ENCODE measurements around the gene CCDC88B. TPM values are rescaled to one million over a fixed set of nuclear protein-coding genes. Genes with fewer than 3 reads are reported as not detected.
"Not testable (repeated sequence)": the region's sequence is repeated elsewhere in the genome, so short reads cannot be mapped to it uniquely, and the experiment has no call there.

The CCDC88B gene
- total RNA-seq, 1 donor: 1.2 TPM

- no peak for DNase-seq (ENCODE audit: low read depth)
- no peak for TF ChIP-seq CTCF (IDR thresholded peaks at IDR 0.05; ENCODE audit: insufficient read depth, low read length)
- H3K4me3 ChIP-seq (ENCODE audit: low read depth, low read length): no peak overlapping the region
Observed at GRCh38 chr11:64323373-64323772, 16.6 kb upstream of the CCDC88B start.

GRCh38 chr11:64323984-64324383 lies 16.0 kb upstream of the CCDC88B start:
- H3K4me3 ChIP-seq (ENCODE audit: low read depth, low read length); DNase-seq (ENCODE audit: low read depth): not testable (repeated sequence)

- DNase-seq (ENCODE audit: low read depth): no peak
- no peak for TF ChIP-seq CTCF (IDR thresholded peaks at IDR 0.05; ENCODE audit: insufficient read depth, low read length)
- H3K4me3 ChIP-seq (ENCODE audit: low read depth, low read length): no peak overlapping the region
Observed at GRCh38 chr11:64324692-64325469, 15.1 kb upstream of the CCDC88B start.

GRCh38 chr11:64327375-64327774 lies 12.6 kb upstream of the CCDC88B start:
- no peak for TF ChIP-seq CTCF (IDR thresholded peaks at IDR 0.05; ENCODE audit: insufficient read depth, low read length)
- H3K4me3 ChIP-seq (ENCODE audit: low read depth, low read length): no peak overlapping the region
- DNase-seq (ENCODE audit: low read depth): no peak

GRCh38 chr11:64327993-64328392 lies 12.0 kb upstream of the CCDC88B start:
- no peak for TF ChIP-seq CTCF (IDR thresholded peaks at IDR 0.05; ENCODE audit: insufficient read depth, low read length)
- no peak for DNase-seq (ENCODE audit: low read depth)
- H3K4me3 ChIP-seq (ENCODE audit: low read depth, low read length): no peak overlapping the region

GRCh38 chr11:64330888-64331287 lies 9.1 kb upstream of the CCDC88B start:
- DNase-seq (ENCODE audit: low read depth): no peak
- no peak overlapping the region for H3K4me3 ChIP-seq (ENCODE audit: low read depth, low read length)
- TF ChIP-seq CTCF (IDR thresholded peaks at IDR 0.05; ENCODE audit: insufficient read depth, low read length): no peak

GRCh38 chr11:64331569-64332371 lies 8.2 kb upstream of the CCDC88B start:
- peak; percentile 81 for TF ChIP-seq CTCF (IDR thresholded peaks at IDR 0.05; ENCODE audit: insufficient read depth, low read length)
- DNase-seq (ENCODE audit: low read depth): peak; percentile 93
- H3K4me3 ChIP-seq (ENCODE audit: low read depth, low read length): no peak overlapping the region
